CD4-positive, CD25-positive, alpha-beta regulatory T cell (primary cell): ENCODE measurements around the gene CRMP1. TPM values are rescaled to one million over a fixed set of nuclear protein-coding genes. Genes with fewer than 3 reads are reported as not detected.

Source experiments
- ATAC-seq, 2 donors: fragments of 150-1000 bp; cut with Tn5 transposase; one replicate each; pipeline ENCODE4 v1.10.0; 2021; ENCODE audit warnings: low read depth in 2 of 2, moderate number of reproducible peaks in 2 of 2, moderate library complexity in 1 of 2
- DNase-seq, 3 donors: peaks; one replicate each; pipeline versions ENCODE4 v3.0.0 to v3.0.0-alpha.2; 2012 to 2022; ENCODE audit warnings: mixed read lengths in 1 of 3
- H3K27ac ChIP-seq: one replicate; pipeline ENCODE4 v1.7.0; 2013; ENCODE audit warnings: mild to moderate bottlenecking, low read length; ENCODE audit not compliant: insufficient read depth, poor library complexity, severe bottlenecking
- H3K27me3 ChIP-seq: one replicate; pipeline ENCODE4 v1.7.0; 2013; ENCODE audit warnings: low read length; ENCODE audit not compliant: control insufficient read depth, insufficient read depth
- H3K36me3 ChIP-seq: one replicate; pipeline ENCODE4 v1.7.0; 2013; ENCODE audit warnings: mild to moderate bottlenecking, low read length, moderate library complexity; ENCODE audit not compliant: control insufficient read depth, insufficient read depth
- H3K4me1 ChIP-seq: 2 replicates; pipeline ENCODE4 v1.7.0; 2013; ENCODE audit warnings: mild to moderate bottlenecking, low read length; ENCODE audit not compliant: insufficient read depth, control insufficient read depth, poor library complexity, severe bottlenecking
- H3K4me3 ChIP-seq: one replicate; pipeline ENCODE4 v1.7.0; 2013; ENCODE audit warnings: low read depth, mild to moderate bottlenecking, low read length, moderate library complexity
- H3K9me3 ChIP-seq, 2 experiments: 1 replicate in 1 of 2; 2 replicates in 1 of 2; pipeline ENCODE4 v1.7.0; 2013; ENCODE audit warnings: low read length in 2 of 2, mild to moderate bottlenecking in 1 of 2, moderate library complexity in 1 of 2; ENCODE audit not compliant: control insufficient read depth in 2 of 2
- H3K27ac Mint-ChIP-seq, 3 donors: one replicate each; pipeline ENCODE4 v1.8.0; 2020 to 2022; ENCODE audit warnings: mild to moderate bottlenecking in 3 of 3, mixed read lengths in 3 of 3, moderate library complexity in 2 of 3
- H3K27me3 Mint-ChIP-seq: one replicate; pipeline ENCODE4 v1.8.0; 2022; ENCODE audit warnings: mild to moderate bottlenecking, mixed read lengths
- H3K36me3 Mint-ChIP-seq: one replicate; pipeline ENCODE4 v1.8.0; 2020; ENCODE audit warnings: mixed read lengths
- H3K4me1 Mint-ChIP-seq, 4 donors: one replicate each; pipeline ENCODE4 v1.8.0; 2020 to 2022; ENCODE audit warnings: mixed read lengths in 4 of 4, mild to moderate bottlenecking in 1 of 4
- H3K4me3 Mint-ChIP-seq, 4 donors: one replicate each; pipeline ENCODE4 v1.8.0; 2020 to 2022; ENCODE audit warnings: mild to moderate bottlenecking in 4 of 4, mixed read lengths in 4 of 4, moderate library complexity in 3 of 4
- H3K9me3 Mint-ChIP-seq, 7 donors: one replicate each; pipeline ENCODE4 v1.8.0; 2020 to 2022; ENCODE audit warnings: mixed read lengths in 7 of 7, mild to moderate bottlenecking in 3 of 7, moderate library complexity in 2 of 7
- polyA plus RNA-seq, 4 donors: library from polyadenylated mRNA; unstranded; fragments of 300-500 nt; fragmentation: Illumina TruSeq; gene quantifications; one replicate each; pipeline ENCODE4 v1.2.3, GENCODE V29; 2021
- total RNA-seq: library from RNA; stranded (reverse); gene quantifications from one replicate; pipeline ENCODE4 v1.2.3, GENCODE V29; 2022

Gene CRMP1
- total and polyA plus RNA-seq, 5 donors from 2014 or later: not detected

DNA sequence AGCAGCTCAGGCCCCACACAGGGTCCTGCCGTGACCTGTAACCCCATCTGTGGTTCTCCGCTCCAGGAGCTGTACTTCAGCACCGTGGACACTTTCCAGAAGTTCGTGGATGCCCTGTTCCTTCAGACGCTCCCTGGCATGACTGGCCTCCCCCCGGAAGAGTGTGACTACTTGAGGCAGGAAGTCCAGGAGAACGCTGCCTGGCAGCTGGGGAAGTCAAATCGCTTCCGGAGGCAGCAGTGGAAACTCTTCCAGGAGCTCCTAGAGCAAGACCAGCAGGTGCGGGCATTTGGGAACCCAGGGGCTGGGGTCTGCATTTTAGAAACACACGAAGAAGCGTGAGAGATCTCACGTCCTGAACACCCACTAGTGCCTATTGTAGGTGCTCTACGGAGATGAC lies 109.4 kb downstream of the CRMP1 start:
- Histone ChIP-seq H3K27me3 (no peaks in the 10 kb centered on the region), H3K4me3 (no peak overlapping the region), H3K4me1 (no peaks in the 10 kb centered on the region), H3K27ac (no peak overlapping the region), H3K36me3 (no peaks in the 10 kb centered on the region), H3K9me3 (no peaks in the 10 kb centered on the region)
- DNase-seq: no peak
- ATAC-seq: no peak
- no peak overlapping the region for H3K4me3 Mint-ChIP-seq
- H3K4me1 Mint-ChIP-seq: no peaks in the 10 kb centered on the region
- peaks cover 0 to 4% (median 0%) of the 10 kb centered on the region in 7 donors for H3K9me3 Mint-ChIP-seq
- no peak overlapping the region for H3K27ac Mint-ChIP-seq
- no peaks in the 10 kb centered on the region for H3K27me3 Mint-ChIP-seq
- H3K36me3 Mint-ChIP-seq: no peaks in the 10 kb centered on the region

DNA sequence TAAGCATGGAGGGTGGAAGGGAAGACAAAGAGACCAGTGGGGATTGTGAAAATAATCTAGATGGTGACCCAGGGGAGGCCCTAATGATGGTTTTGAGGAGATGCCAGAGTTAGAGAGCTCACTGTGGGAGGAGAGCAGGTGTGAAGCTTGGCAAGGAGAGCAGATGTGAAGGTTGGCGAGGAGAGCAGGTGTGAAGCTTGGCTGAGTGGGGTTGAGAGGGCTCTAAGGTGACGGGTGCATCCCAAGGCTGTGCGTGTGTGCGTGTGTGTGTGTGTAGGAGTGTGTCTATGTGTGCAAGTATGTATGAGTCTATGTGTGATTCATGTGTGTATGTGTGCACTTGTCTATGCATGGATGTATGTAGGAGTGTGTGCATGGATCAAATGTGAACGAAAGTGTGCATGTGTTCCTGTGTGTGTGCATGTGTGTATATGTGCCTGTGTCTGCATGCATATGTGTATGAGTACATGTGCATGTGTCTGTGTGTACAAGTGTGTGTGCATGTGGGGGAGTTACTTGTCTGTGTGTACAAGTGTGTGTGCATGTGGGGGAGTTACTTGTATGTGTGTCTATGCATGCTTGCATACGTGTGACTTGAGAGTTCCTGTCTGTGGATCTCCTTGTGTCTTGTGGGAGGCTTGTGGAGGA lies 109.9 kb downstream of the CRMP1 start:
- ATAC-seq (no peak), DNase-seq (no peak)
- no peaks in the 10 kb centered on the region for H3K27me3 Mint-ChIP-seq
- no peaks in the 10 kb centered on the region for H3K4me1 Mint-ChIP-seq
- H3K36me3 ChIP-seq: no peaks in the 10 kb centered on the region
- H3K36me3 Mint-ChIP-seq: no peaks in the 10 kb centered on the region
- H3K27ac ChIP-seq: no peak overlapping the region
- no peak overlapping the region for H3K27ac Mint-ChIP-seq
- H3K4me3 ChIP-seq: no peak overlapping the region
- H3K27me3 ChIP-seq: no peaks in the 10 kb centered on the region
- no peaks in the 10 kb centered on the region for H3K4me1 ChIP-seq
- no peaks in the 10 kb centered on the region for H3K9me3 ChIP-seq
- no peak overlapping the region for H3K4me3 Mint-ChIP-seq
- peaks cover 0 to 4% (median 0%) of the 10 kb centered on the region in 7 donors for H3K9me3 Mint-ChIP-seq

DNA sequence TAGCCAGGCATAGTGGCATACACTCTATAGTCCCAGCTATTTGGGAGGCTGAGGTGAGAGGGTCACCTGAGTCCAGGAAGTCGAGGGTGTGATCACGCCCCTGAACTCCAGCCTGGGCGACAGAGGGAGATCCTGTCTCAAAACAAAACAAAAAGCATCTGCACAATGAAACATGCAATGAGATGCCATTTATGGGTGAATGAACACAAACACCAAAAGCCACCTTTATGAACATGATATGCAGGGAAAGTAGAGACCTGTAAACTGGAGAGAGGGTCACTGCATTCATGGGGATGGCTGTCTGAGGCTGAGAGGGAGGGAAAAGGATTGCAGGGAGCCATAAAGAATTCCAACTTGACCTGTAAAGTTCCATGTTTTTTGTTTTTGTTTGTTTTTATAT lies 111.2 kb downstream of the CRMP1 start:
- H3K4me1 Mint-ChIP-seq: no peaks in the 10 kb centered on the region
- no peak overlapping the region for H3K4me3 Mint-ChIP-seq
- peaks cover 0 to 6% (median under 1%) of the 10 kb centered on the region in 7 donors for H3K9me3 Mint-ChIP-seq
- no peaks in the 10 kb centered on the region for H3K27me3 ChIP-seq
- no peaks in the 10 kb centered on the region for H3K36me3 Mint-ChIP-seq
- no peak overlapping the region for H3K27ac ChIP-seq
- H3K27me3 Mint-ChIP-seq: no peaks in the 10 kb centered on the region
- H3K36me3 ChIP-seq: no peaks in the 10 kb centered on the region
- H3K4me1 ChIP-seq: no peaks in the 10 kb centered on the region
- no peak for DNase-seq
- no peak overlapping the region for H3K4me3 ChIP-seq
- peaks cover 4 to 9% of the 10 kb centered on the region in 2 experiments for H3K9me3 ChIP-seq
- ATAC-seq: no peak
- no peak overlapping the region for H3K27ac Mint-ChIP-seq

DNA sequence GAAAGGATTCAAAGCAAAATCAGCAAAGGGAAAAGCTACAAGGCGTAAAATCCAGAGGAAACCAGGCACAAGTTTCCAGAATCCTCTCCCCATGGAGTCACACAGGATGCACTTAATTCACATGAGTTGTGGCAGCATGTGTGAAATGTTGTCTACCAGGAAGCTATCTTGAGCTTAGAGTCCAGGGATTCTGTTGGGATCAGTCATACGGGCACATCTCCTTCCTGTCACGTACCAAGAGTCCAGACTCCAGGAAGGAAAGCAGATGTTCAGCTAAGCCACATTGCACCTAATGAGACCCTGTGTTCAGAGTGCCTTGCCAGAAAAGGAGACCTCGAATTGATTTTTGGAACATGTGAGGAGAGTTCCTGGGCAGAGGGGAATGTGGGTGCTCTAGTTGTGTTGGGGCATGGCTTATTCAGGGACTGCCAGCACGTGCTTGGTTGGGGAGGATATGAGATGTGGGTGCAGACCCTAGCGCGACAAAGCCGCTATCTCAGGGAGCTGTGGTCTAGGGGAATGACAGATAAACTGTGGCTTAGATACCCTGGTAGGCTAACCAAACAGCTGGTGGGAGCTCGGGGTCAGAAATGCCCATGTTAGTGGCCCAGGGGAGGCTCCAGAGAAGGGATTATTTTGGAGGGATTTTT lies 111.9 kb downstream of the CRMP1 start:
- Mint-ChIP-seq H3K4me3 (no peak overlapping the region), H3K4me1 (no peaks in the 10 kb centered on the region), H3K9me3 (peaks cover 0 to 10% (median 4%) of the 10 kb centered on the region in 7 donors), H3K27ac (peak overlapping the region in 1 of 3 donors; percentile 31), H3K36me3 (no peaks in the 10 kb centered on the region), H3K27me3 (no peaks in the 10 kb centered on the region)
- ATAC-seq: no peak
- Histone ChIP-seq H3K4me3 (no peak overlapping the region), H3K4me1 (no peaks in the 10 kb centered on the region), H3K27me3 (no peaks in the 10 kb centered on the region), H3K36me3 (no peaks in the 10 kb centered on the region), H3K27ac (no peak overlapping the region), H3K9me3 (peaks cover 9 to 16% of the 10 kb centered on the region in 2 experiments)
- no peak for DNase-seq

DNA sequence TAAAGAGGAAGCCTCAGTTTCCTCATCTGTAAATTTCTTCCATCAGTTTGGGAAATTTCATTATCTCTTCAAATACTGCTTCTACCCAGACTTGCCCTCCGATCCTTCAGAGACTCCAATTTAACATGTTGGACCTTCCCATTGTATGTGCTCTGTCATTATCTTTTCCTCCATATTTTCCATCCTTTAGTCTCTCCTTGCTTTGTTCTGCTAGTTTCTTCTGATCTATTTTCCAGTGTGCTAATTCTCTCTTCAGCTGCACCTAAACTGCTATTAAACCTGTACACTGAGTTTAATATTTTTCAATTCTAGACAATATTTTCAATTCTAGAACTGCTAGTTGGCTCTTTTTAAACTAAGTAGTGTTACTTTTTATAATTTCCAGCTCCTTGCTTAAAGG lies 116.4 kb downstream of the CRMP1 start:
- ATAC-seq: no peak

DNA sequence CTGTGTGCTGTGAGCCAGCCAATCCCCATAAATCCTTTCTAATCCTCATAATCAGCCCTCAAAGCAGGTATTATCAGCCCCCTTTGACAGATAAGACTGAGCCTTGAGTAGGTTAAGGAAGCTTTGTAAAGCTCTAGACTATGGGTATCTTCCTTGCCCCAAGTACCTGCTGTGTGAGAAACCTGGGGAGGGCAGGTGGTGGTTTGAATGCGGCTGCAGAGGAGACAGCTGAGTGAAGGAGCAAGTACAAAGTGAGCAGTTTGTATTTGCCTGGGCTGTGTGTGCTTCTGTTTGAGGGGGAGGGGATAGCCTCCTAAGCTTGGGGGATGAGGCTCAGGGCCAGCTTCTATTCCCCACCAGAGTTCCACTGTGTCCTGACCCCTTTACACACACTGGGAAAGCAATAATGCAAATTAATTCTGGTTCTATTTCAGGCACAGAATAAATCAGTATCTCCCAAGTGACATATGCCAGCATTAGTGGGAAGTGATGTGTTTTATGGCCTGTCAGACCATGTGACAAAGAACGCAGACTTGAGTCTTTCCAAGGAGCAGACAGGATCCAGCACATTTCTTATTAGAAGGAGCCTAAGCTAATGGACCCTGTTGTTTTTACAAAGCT lies 118.4 kb downstream of the CRMP1 start:
- H3K27me3 ChIP-seq: no peaks in the 10 kb centered on the region
- H3K4me1 ChIP-seq: no peaks in the 10 kb centered on the region
- H3K4me3 ChIP-seq: no peak overlapping the region
- peaks cover 9 to 16% of the 10 kb centered on the region in 2 experiments for H3K9me3 ChIP-seq
- ATAC-seq (no peak), DNase-seq (no peak)
- H3K36me3 ChIP-seq: no peaks in the 10 kb centered on the region
- no peak overlapping the region for H3K27ac ChIP-seq
- no peak overlapping the region for H3K4me3 Mint-ChIP-seq
- H3K36me3 Mint-ChIP-seq: no peaks in the 10 kb centered on the region
- H3K4me1 Mint-ChIP-seq: no peaks in the 10 kb centered on the region
- H3K27ac Mint-ChIP-seq: no peak overlapping the region
- H3K27me3 Mint-ChIP-seq: peaks cover 11% of the 10 kb centered on the region
- H3K9me3 Mint-ChIP-seq: peaks cover 2 to 10% (median 4%) of the 10 kb centered on the region in 7 donors

More for the DNA sequence above, 116.4 kb downstream of the CRMP1 start:
- H3K4me3 Mint-ChIP-seq: no peak overlapping the region
- H3K27me3 Mint-ChIP-seq: peaks cover 11% of the 10 kb centered on the region
- no peak overlapping the region for H3K4me3 ChIP-seq
- no peaks in the 10 kb centered on the region for H3K4me1 ChIP-seq
- H3K27ac ChIP-seq: no peak overlapping the region
- H3K27me3 ChIP-seq: no peaks in the 10 kb centered on the region
- no peak overlapping the region for H3K27ac Mint-ChIP-seq
- no peak for DNase-seq
- H3K9me3 Mint-ChIP-seq: peaks cover 0 to 10% (median 4%) of the 10 kb centered on the region in 7 donors
- no peaks in the 10 kb centered on the region for H3K4me1 Mint-ChIP-seq
- H3K9me3 ChIP-seq: peaks cover 9 to 16% of the 10 kb centered on the region in 2 experiments
- H3K36me3 ChIP-seq: no peaks in the 10 kb centered on the region
- no peaks in the 10 kb centered on the region for H3K36me3 Mint-ChIP-seq

DNA sequence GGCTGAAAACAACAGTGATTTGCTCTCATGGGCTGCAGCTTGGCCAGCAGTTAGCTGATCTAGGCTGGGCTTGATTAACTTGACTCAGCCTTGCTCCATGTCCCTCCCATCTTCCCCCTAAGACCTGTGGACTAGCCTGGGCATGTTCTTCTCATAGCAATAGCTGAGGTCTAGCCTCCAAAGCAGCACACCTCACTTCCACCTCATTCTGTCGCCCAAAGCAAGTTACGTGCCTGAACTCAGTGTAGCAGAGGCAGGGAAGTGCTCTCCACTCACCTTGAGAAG lies 119.7 kb downstream of the CRMP1 start:
- Histone ChIP-seq H3K27me3 (no peaks in the 10 kb centered on the region), H3K36me3 (no peaks in the 10 kb centered on the region), H3K27ac (no peak overlapping the region), H3K4me1 (no peaks in the 10 kb centered on the region), H3K4me3 (no peak overlapping the region), H3K9me3 (peaks cover 9 to 16% of the 10 kb centered on the region in 2 experiments)
- no peaks in the 10 kb centered on the region for H3K36me3 Mint-ChIP-seq
- peaks cover 11% of the 10 kb centered on the region for H3K27me3 Mint-ChIP-seq
- H3K27ac Mint-ChIP-seq: no peak overlapping the region
- no peak overlapping the region for H3K4me3 Mint-ChIP-seq
- ATAC-seq (no peak), DNase-seq (no peak)
- H3K4me1 Mint-ChIP-seq: no peaks in the 10 kb centered on the region
- H3K9me3 Mint-ChIP-seq: peaks cover 2 to 13% (median 4%) of the 10 kb centered on the region in 7 donors
